ENCODE results near the gene GPR143.

Gene GPR143

DNA sequence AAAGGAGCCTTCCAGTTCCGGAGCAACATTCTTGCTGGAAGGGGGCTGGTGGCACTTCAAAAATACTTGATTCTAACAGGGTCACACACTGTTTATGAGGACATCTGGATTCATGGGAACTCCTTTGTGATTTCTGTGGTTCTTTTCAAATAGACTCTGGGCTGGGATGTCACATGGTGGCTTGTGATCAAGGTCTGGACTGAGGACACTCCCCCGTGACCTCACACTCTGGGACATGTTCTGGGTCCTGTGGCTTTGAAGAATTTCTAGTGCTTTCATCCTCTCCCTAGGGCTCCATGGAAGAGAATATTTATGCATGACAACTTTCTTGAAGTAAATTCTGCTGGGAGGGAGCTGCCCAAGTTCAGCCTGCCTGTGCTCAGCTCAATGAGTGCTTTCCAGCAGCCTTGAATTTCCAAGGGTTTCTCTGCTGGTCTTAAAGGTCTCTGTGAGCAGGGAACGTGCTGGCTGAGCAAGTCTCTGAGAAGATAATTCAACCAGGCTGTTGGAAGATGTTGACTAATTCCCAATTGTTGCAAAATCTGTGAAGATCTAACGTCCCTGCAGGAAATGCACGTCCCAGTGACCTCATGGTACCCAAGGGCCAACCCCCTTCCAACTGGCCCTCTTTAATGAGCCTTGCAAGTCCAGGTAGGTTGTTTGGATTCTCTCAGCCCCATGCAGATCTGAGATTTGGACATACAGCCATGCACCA lies 36.3 kb downstream of the GPR143 start:
- in situ Hi-C loops (cut with HindIII; ENCODE audit: low pct_ligation_motif_present, low pct_unique_long_range_greater_than_20kb, low sequenced_read_pairs): no loop called here
- no peak for DNase-seq

DNA sequence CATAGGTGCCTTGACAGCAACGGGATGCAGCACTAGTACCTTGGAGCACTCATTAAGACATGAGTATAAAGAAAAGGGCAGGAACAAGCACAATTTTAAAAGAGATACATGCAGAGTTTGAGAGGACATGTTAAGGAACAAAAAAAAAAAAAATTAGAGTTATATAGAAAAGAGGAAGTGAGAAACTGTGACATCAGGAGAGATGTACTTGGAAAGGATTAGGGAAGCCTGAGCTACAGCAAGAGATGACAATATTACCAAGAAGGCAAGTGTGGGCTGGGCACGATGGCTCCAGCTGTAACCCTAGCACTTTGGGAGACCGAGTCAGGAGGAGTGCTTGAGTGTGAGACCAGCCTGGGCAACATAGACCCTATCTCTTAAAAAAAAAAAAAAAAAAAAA lies 37.4 kb downstream of the GPR143 start:
- DNase-seq: no peak
- in situ Hi-C loops (cut with HindIII; ENCODE audit: low pct_ligation_motif_present, low pct_unique_long_range_greater_than_20kb, low sequenced_read_pairs): no loop called here

DNA sequence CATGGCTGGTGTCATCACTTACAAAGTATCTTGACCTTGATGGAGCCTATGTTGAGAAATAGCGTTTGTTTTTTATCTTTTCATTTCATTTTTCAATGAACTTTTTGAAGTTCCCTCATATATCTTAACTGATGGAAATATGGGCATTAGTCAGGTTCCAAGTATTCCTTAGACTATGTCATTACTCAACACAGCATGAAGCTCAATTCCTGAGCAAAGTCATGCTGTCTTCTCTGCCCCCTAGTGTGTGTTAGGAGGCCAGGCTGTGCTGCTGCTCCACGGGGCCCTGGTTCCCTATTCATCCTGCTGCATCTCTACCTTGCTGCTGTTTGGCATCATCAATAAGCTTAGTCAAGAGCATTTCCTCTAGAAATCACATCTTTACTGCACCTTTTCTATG lies 40.9 kb downstream of the GPR143 start:
- DNase-seq: peak; percentile 2
- in situ Hi-C loops (cut with HindIII; ENCODE audit: low pct_ligation_motif_present, low pct_unique_long_range_greater_than_20kb, low sequenced_read_pairs): no loop called here

DNA sequence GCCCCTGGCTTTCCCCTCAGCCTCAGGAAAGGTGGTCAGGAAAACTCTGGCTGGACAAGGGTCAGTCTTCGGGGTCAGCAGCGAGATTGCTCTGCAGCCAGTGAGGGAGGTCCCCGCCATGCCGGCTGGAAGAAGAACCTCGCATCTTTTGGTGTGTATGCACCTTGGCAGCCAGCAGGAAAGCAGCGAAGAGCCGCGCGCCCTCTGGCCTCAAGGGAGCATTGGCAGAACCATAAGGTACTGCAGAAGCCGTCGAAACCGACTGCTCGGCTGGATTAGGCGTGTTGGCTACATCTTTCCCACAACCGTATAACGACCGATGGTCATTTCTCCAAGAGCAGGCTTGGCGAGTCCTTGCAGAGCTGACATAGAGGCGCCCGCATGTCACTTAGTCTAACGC lies 48.3 kb downstream of the GPR143 start:
- in situ Hi-C loops (cut with HindIII; ENCODE audit: low pct_ligation_motif_present, low pct_unique_long_range_greater_than_20kb, low sequenced_read_pairs): no loop called here
- no peak for DNase-seq

DNA sequence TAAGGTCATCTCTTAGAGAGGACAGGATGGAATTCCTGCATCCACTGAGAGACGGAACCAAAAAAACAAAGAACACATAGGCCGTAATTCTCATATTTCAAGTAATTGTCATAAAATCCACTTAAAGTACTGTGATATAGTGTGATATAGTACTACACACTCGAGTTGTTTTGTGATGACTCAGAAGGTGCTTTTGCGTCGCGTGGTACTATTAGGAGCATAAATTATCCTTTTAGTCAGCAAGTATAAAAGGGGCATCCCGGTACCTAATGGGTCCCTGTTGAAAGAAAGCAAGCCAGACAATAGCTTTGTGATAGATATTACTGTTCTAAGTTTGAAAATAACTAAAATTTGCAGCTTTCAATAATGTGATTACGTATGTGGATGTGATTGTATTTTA lies 55.3 kb downstream of the GPR143 start:
- in situ Hi-C loops (cut with HindIII; ENCODE audit: low pct_ligation_motif_present, low pct_unique_long_range_greater_than_20kb, low sequenced_read_pairs): no loop called here

DNA sequence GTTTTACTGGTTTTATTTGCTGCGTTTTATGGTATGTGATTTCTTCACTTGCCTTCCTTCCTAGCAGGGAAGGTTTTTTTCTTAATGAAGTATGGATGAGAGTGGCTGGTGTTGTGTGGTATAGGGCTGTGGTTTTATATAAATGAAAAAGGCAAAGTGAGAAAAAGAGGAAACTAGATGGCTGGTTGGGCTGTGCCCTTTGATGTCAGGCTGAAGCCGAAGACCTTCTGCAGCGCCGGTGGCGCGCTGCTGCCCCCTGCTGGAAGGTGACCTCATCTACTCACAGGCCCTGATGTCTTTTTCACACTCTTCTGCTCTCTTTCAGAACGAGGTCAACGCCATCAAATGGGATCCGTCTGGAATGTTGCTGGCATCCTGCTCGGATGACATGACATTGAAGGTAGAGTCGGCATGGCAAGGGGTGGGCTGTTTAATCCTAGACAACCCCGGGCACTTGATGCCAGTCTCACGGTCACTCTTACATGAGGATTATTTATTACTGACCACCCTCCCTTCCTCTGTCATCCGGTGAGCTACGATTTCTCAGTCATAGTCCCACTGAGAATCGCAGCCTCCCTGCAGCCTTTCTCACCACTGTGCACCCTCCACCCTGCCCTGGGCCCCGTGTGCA lies 56.6 kb downstream of the GPR143 start:
- in situ Hi-C loops (cut with HindIII; ENCODE audit: low pct_ligation_motif_present, low pct_unique_long_range_greater_than_20kb, low sequenced_read_pairs): no loop called here
- DNase-seq: peak; percentile 50

More for the DNA sequence above, 55.3 kb downstream of the GPR143 start:
- no peak for DNase-seq

DNA sequence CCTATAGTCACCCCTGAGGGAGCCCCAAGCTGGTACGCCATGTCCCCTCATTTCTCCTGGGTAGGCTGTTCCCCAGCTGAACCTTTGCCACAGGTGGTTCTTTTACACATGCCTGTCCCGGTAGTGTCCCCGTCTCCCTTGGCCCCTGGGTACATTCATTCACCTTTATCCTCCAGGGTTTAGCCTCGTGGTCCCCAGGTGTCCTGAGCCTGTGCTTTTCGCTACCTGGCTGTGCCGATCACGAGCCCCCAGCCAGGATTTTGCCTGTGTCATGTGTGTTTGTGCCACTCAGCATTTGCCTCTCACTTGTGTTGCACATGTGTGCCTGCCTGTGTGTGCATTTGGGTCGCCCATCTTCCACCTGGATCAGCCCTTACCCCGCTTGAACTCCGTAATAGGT lies 57.6 kb downstream of the GPR143 start:
- in situ Hi-C loops (cut with HindIII; ENCODE audit: low pct_ligation_motif_present, low pct_unique_long_range_greater_than_20kb, low sequenced_read_pairs): no loop called here
- DNase-seq: no peak

DNA sequence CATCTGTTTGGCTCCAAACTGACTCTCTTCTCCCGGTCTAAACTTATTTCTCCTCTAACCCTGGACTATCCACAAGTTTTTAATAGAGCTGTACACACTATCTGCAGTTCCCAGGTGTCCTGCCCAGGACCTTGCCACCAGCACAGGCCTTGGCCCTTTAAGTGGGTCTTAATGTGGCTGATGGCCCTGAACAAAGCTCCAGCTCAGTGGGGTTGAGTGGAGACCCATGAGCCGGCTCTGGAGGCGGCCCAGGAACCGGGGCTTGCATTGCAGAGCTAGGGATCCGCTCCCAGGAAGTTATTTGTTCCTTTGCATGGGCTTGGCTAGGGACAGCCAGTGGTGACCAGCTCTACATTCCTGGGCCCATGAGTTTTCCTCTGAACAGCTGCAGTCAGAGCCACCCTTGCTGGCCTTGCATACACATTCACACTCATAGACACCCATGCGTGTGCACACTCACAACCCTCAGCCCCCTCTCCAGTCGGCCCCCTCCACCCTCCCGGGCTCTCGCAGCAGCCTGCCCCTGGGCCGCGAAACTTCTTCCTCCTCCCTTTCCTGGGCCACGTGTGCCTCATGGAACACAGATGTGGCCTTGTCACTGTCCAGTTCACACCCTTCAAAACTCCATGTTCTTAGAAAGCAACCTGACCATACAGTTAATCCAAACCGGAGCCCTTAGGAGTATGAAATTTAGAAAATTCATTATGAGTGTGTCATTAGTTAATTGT lies 58.2 kb downstream of the GPR143 start:
- DNase-seq: no peak
- in situ Hi-C loops (cut with HindIII; ENCODE audit: low pct_ligation_motif_present, low pct_unique_long_range_greater_than_20kb, low sequenced_read_pairs): no loop called here

DNA sequence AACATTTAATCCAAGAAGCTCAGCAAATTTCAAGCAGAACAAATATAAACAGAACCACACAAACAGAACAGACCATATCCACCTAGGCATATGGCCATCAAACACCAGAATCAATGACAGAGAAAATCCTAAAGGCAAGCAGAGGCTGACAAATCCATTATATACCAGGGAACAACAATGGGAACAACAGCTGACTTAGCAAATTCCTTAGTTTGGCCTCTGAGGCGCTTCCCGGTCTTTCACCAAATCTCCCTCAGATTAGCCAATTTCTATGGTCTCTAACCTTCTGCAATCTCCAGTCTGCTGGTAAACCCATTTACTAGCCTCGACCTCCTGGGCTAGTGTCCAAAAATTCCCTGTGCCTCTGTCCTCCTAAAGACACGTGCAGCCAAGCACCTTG lies 59.2 kb downstream of the GPR143 start:
- DNase-seq: no peak
- in situ Hi-C loops (cut with HindIII; ENCODE audit: low pct_ligation_motif_present, low pct_unique_long_range_greater_than_20kb, low sequenced_read_pairs): no loop called here

DNA sequence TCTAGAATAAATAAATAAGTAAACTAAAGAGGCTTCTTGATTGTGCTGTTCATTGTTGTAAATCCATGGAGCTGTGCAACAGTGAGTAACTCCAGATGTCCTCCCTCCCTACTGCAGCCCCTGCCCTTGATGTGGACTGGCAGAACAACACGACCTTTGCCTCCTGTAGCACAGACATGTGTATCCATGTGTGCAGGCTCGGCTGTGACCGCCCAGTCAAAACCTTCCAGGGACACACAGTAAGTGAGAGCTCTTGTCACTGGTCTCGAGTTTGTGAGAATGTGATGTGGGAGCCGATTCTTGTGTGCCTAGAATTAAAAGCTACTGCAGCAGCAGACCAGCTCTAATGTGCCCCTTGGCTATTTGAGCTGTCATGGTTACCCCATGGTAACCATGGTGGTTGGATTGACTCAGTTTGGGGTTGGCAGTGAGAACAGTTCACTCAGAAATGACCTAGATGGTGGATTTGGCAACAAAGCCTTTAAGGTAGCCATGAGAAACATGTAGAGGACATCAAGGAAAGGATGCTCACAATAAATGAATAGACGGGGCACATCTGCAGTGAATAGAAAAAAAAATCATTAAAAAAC lies 60.7 kb downstream of the GPR143 start:
- in situ Hi-C loops (cut with HindIII; ENCODE audit: low pct_ligation_motif_present, low pct_unique_long_range_greater_than_20kb, low sequenced_read_pairs): no loop called here
- no peak for DNase-seq

DNA sequence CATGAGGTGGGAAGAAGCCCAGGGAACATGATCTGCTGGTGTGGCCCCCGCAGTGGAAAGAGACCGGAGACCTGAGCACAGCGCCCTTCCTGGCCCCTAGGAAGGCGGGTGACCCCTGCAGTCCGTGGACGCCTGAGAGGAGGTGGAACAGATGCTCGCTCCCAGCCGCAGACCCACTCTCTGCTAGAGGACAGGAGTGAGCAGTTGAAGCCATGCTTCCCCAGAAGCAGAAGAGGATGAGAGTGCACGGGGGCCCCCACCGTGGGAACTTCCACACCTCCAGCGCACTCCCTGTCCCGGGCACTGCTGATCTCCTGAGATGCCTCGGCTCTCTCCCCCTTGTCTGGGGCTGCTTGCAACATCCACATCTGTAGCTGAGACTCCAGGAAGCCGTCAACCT lies 62.2 kb downstream of the GPR143 start:
- DNase-seq: no peak
- in situ Hi-C loops (cut with HindIII; ENCODE audit: low pct_ligation_motif_present, low pct_unique_long_range_greater_than_20kb, low sequenced_read_pairs): no loop called here

DNA sequence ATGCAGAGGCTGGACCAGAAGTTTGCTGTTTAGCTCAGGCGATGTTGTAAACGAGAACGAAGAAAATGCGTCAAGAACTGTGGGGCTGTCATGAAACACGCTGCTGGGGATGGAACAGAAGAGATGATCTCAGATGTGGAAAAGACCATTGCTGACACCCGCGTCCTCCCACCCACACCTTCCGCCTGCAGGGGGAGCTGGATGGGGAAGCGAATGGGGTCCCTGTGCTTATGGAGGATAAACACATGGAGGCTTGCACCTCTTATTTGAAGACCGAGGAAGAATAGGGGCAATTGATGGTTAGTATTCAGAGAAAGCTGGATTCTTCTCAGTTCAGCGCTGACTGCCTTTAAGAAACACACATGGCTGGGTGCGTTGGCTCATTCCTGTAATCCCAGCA lies 63.9 kb downstream of the GPR143 start:
- in situ Hi-C loops (cut with HindIII; ENCODE audit: low pct_ligation_motif_present, low pct_unique_long_range_greater_than_20kb, low sequenced_read_pairs): no loop called here
- no peak for DNase-seq

DNA sequence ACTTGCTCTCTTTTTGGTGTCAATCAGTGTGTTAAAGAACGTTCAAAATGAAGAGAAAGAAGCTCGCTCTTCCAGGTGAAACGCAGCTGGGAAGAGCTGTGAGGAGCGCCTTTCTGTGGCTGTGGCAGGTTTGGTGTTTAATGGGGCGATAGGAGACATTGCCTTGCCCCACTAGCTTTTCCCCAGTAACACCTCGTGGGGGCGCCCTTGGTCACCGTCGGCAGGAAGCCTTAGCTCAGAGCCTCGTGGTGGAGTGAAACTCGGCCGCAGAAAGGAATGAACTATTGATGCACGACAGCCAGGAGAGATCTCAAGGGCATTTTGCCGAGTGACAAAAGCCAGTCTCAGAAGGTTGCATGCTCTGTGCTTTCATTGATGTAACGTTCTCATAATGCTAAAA lies 65.1 kb downstream of the GPR143 start:
- in situ Hi-C loops (cut with HindIII; ENCODE audit: low pct_ligation_motif_present, low pct_unique_long_range_greater_than_20kb, low sequenced_read_pairs): no loop called here
- no peak for DNase-seq

DNA sequence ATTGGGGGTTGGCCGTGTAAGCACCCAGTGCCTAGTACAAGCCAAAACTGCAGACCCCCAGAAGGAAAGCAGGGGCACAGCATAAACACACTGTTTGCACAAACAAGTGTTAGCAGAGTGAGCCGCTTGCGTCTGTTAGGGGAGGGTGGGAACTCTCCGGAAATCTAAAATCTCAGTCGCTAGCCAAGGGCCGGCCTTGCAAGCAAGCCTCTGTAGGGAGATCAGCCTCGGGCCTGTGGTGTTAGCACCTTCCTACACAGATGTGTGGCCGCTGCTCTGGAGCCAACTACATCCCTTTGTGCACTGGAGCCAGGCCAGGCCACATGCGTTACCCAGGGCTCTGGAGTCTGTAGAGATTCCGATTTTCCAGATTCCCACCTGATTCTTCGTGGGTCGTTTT lies 67.1 kb downstream of the GPR143 start:
- DNase-seq: no peak
- in situ Hi-C loops (cut with HindIII; ENCODE audit: low pct_ligation_motif_present, low pct_unique_long_range_greater_than_20kb, low sequenced_read_pairs): no loop called here

DNA sequence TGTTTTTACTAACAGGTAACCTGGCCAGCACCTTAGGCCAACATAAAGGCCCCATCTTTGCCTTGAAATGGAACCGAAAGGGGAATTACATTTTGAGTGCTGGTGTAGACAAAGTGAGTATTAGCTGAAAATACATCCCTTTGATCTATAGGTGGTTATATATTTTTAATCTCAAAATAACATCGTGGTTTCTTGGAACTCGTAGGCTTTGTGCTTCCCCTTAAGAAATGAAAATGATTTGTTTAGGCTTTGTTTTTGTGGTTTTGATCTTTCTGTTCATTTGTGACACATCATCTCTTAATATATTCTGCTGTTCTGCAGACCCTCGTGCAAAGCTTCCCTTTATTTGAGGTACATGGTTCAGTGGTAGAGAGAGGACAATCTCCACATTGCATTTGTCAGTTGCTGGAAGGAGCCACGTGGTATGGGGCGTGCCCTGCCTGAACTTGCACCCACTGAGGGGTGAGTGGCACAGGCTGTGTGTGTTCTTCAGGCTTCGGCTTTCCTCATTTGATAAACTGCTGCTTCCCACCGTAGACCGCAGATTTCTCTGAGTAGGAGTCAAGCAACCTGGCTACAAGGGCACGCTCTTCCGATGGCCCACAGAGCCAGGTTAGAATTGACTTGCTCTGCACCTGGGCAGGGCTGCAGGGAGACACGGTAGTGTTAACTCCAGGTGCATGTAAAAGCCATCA lies 72.2 kb downstream of the GPR143 start:
- in situ Hi-C loops (cut with HindIII; ENCODE audit: low pct_ligation_motif_present, low pct_unique_long_range_greater_than_20kb, low sequenced_read_pairs): no loop called here
- no peak for DNase-seq

DNA sequence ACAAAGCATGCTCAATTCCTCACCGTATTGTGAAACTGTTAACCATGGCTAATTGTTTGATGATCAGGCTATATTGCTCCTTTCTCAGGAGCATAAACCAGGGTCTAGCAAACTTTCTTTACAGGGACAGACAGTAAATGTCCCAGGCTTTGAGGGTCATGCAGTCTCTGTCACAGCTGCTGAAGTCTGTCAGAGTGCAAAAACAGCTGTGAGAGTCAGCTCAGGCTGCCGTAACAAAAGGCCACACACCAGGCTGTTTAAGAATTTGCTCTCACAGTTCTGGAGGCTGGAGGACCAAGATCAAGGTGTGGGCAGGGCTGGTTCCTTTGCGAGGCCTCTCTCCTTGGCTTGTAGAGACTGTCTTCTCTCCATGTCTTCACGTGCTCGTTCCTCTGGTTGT lies 75.6 kb downstream of the GPR143 start:
- no peak for DNase-seq
- in situ Hi-C loops (cut with HindIII; ENCODE audit: low pct_ligation_motif_present, low pct_unique_long_range_greater_than_20kb, low sequenced_read_pairs): no loop called here

DNA sequence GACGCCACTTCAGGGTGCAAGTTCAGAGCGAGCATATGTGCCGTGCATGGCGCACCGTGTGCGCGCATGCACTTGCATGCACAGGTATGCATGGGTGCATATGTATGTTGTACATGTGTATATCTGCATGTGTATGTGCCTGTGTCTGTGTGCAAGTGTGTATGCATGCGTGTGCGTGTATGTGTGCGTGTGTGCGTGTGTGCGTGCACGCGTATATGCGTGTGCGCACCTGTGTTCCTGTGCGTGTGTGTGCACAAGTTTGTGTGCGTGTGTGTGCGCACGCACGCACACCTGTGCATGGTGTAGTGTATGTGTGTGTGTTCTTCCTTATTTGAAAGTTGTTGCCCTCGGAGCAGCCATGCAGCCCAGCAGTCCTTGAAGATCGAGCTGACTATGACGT lies 76.8 kb downstream of the GPR143 start:
- DNase-seq: no peak
- in situ Hi-C loops (cut with HindIII; ENCODE audit: low pct_ligation_motif_present, low pct_unique_long_range_greater_than_20kb, low sequenced_read_pairs): no loop called here

DNA sequence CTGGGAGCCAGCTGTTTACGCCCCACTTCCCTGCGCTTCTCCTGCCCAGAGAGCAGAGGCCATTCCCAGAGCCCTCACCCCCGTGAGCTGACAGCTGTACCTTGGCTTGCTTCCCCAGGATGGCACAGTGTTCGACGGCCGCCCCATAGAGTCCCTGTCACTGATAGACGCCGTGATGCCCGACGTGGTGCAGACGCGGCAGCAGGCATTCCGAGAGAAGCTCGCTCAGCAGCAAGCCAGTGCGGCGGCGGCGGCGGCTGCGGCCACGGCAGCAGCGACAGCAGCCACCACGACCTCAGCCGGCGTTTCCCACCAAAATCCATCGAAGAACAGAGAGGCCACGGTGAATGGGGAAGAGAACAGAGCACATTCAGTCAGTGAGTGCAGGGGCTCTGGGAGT lies 77.7 kb downstream of the GPR143 start:
- in situ Hi-C loops (cut with HindIII; ENCODE audit: low pct_ligation_motif_present, low pct_unique_long_range_greater_than_20kb, low sequenced_read_pairs): no loop called here
- no peak for DNase-seq

DNA sequence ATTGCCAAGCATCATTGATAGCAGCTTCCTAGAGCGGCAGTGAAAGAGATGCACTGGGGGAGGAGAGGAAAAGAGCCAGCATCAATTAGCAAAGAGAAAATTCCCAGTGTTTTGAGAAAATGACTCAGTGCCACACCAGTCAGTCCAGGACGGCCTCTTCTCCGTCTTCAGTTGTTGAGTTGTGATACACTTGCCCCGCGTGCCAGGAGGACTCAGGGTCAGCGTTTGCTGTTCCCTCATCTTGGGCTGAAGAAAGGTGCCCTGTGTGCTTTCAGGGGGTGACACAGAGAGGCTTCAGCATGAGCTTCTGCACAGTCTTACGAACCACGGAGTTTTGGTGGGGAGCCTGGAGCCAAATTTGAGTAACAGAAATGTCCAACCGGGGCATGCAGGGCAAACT lies 82.3 kb downstream of the GPR143 start:
- in situ Hi-C loops (cut with HindIII; ENCODE audit: low pct_ligation_motif_present, low pct_unique_long_range_greater_than_20kb, low sequenced_read_pairs): no loop called here
- DNase-seq: no peak
